Measurements from ENCODE around the gene CHIA.

The CHIA gene
- total RNA-seq: 0 reads per million in 2 experiments

GRCh38 chr1:111290630-111291029, at the start of gene CHIA:
TSS of gene CHIA (plus strand) at chr1:111290851. CDS start at chr1:111310468, 19,617 bp downstream.
- DNase-seq (ENCODE audit: low read depth): no peak

- DNase-seq (ENCODE audit: low read depth): no peak
Measured at GRCh38 chr1:111241797-111242196, 48.9 kb upstream of the CHIA start.

- DNase-seq (ENCODE audit: low read depth): no peak
Measured at GRCh38 chr1:111242805-111243523, 47.7 kb upstream of the CHIA start.

- no peak for DNase-seq (ENCODE audit: low read depth)
Measured at GRCh38 chr1:111247125-111247838, 43.4 kb upstream of the CHIA start.

GRCh38 chr1:111249960-111250359, 40.7 kb upstream of the CHIA start:
- DNase-seq (ENCODE audit: low read depth): no peak

GRCh38 chr1:111251570-111251969, 39.1 kb upstream of the CHIA start:
- DNase-seq (ENCODE audit: low read depth): no peak

GRCh38 chr1:111252786-111253185, 37.9 kb upstream of the CHIA start:
- no peak for DNase-seq (ENCODE audit: low read depth)

- DNase-seq (ENCODE audit: low read depth): no peak
Measured at GRCh38 chr1:111253876-111254275, 36.8 kb upstream of the CHIA start.

GRCh38 chr1:111256988-111257658, 33.5 kb upstream of the CHIA start:
- DNase-seq (ENCODE audit: low read depth): no peak

- no peak for DNase-seq (ENCODE audit: low read depth)
Measured at GRCh38 chr1:111267801-111268508, 22.7 kb upstream of the CHIA start.

- DNase-seq (ENCODE audit: low read depth): no peak
Measured at GRCh38 chr1:111269825-111270406, 20.7 kb upstream of the CHIA start.

GRCh38 chr1:111270771-111271463, 19.7 kb upstream of the CHIA start:
- DNase-seq (ENCODE audit: low read depth): no peak

GRCh38 chr1:111271464-111271801, 19.2 kb upstream of the CHIA start:
- no peak for DNase-seq (ENCODE audit: low read depth)

GRCh38 chr1:111272081-111272480, 18.6 kb upstream of the CHIA start:
- no peak for DNase-seq (ENCODE audit: low read depth)

GRCh38 chr1:111274653-111275052, 16.0 kb upstream of the CHIA start:
- no peak for DNase-seq (ENCODE audit: low read depth)

GRCh38 chr1:111275079-111275478, 15.6 kb upstream of the CHIA start:
- DNase-seq (ENCODE audit: low read depth): no peak

- no peak for DNase-seq (ENCODE audit: low read depth)
Measured at GRCh38 chr1:111275780-111276433, 14.7 kb upstream of the CHIA start.

- DNase-seq (ENCODE audit: low read depth): no peak
Measured at GRCh38 chr1:111279144-111279543, 11.5 kb upstream of the CHIA start.

GRCh38 chr1:111280267-111280666, 10.4 kb upstream of the CHIA start:
- DNase-seq (ENCODE audit: low read depth): no peak

- DNase-seq (ENCODE audit: low read depth): no peak
Measured at GRCh38 chr1:111281411-111281810, 9.2 kb upstream of the CHIA start.

GRCh38 chr1:111283838-111284237, 6.8 kb upstream of the CHIA start:
- no peak for DNase-seq (ENCODE audit: low read depth)
